Upper lobe of right lung (tissue), 1 donor: ENCODE data around the gene HDAC7. TPM values are rescaled to one million over a fixed set of nuclear protein-coding genes. Genes with fewer than 3 reads are reported as not detected.

Experiments used
- ATAC-seq: fragments of 200-7000 bp; cut with Tn5 transposase; one replicate; pipeline ENCODE4 v1.9.1; 2020; ENCODE audit warnings: mild to moderate bottlenecking, moderate library complexity
- DNase-seq: peaks from one replicate; pipeline ENCODE4 v3.0.0-alpha.2; 2020
- H3K27ac ChIP-seq: fragments of 200-600 bp; one replicate; pipeline ENCODE4 v1.8.0; 2022
- H3K27me3 ChIP-seq: fragments of 200-600 bp; one replicate; pipeline ENCODE4 v1.8.0; 2022; ENCODE audit warnings: mild to moderate bottlenecking
- H3K36me3 ChIP-seq: fragments of 200-600 bp; one replicate; pipeline ENCODE4 v1.8.0; 2022
- H3K4me1 ChIP-seq: fragments of 200-600 bp; one replicate; pipeline ENCODE4 v1.8.0; 2022
- H3K4me3 ChIP-seq: fragments of 200-600 bp; one replicate; pipeline ENCODE4 v1.8.0; 2022; ENCODE audit warnings: mild to moderate bottlenecking
- H3K9me3 ChIP-seq: fragments of 200-600 bp; one replicate; pipeline ENCODE4 v1.8.0; 2022
- intact Hi-C: fragments of 100-400 bp; cut with DNase I; formaldehyde crosslinking; loops from one replicate; pipeline ENCODE4 v1.11.0; 2022
- total RNA-seq: library from RNA; stranded (reverse); fragmentation: NEBNext Ultra II Directional; extraction: Animal tissue kit (Norgen Biotek cat#: 25700); gene quantifications from one replicate; pipeline ENCODE4 v1.2.1, GENCODE V29; 2021
- TF ChIP-seq, protein P1 (sequence below): fragments of 200-600 bp; IDR thresholded peaks from one replicate; pipeline ENCODE4 v1.8.0; 2022; ENCODE audit warnings: antibody characterized with exemption
- donor health status: DM: no; HTN: yes; CAD: no; lungs with severe emphysema.

The HDAC7 gene
- total RNA-seq, 1 donor from 2014 or later, result 135 TPM

DNA sequence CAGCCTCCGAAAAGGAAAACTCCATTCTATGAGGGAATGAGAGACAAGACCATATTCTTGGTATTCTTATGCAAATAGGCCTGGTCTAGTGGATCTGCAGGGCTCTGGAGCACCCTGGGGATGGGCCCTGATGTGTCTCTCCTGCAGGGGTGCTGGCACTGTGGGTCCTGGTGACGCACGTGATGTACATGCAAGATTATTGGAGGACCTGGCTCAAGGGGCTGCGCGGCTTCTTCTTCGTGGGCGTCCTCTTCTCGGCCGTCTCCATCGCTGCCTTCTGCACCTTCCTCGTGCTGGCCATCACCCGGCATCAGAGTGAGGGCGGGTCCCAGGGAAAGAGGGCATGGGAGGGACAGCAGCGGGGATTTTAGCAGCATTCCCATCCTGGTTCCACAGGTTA, 40.8 kb downstream of the HDAC7 start:
- intact Hi-C loops, result loop anchor here (5.0 kb wide), 1 partner anchor 62 kb away; no protein-coding TSS in a partner anchor
- DNase-seq, result peak; percentile 63

DNA sequence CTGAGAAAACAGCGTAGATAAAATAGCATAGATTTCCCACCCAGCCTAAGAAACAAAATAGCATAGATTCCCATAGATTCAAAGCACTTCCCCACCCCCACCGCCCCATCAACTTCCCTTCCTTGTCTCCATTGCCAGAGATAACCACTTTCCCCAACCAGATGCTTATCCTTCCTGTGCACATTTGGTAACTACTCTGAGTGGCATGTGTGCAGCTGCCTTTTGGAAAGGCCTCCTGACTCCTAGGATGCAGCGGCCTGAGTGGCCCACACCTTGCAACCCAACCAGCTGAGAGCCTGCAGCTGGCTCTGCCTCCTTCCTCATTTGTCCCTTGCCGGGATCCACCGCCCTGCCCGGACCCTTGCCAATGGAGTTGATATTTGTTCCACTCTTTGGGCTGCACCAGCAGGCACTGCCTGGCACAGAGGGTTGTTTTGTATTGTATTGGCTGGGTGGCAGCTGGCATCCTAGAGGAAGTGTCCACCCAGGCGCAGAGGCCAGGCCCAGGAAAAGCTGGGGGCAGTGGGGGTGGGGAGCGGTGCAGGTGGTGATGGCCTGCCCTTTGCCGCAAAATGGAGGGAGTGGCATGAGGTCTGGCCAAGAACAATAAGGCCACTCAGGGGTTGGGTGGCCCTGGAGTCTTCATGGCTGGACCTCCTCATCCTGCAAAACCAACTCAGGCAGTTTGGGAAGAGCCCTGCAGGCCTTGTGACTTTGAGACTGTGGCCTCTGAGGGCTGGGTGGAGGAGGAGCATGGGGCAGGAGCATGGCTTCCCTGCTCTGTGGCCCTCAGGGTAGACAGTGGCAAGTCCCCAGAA, 41.8 kb downstream of the HDAC7 start:
- intact Hi-C loops, result loop anchor here (5.0 kb wide), 1 partner anchor 61 kb away; no protein-coding TSS in a partner anchor

More for the DNA sequence above, 40.8 kb downstream of the HDAC7 start:
- TF ChIP-seq, protein P1, sequence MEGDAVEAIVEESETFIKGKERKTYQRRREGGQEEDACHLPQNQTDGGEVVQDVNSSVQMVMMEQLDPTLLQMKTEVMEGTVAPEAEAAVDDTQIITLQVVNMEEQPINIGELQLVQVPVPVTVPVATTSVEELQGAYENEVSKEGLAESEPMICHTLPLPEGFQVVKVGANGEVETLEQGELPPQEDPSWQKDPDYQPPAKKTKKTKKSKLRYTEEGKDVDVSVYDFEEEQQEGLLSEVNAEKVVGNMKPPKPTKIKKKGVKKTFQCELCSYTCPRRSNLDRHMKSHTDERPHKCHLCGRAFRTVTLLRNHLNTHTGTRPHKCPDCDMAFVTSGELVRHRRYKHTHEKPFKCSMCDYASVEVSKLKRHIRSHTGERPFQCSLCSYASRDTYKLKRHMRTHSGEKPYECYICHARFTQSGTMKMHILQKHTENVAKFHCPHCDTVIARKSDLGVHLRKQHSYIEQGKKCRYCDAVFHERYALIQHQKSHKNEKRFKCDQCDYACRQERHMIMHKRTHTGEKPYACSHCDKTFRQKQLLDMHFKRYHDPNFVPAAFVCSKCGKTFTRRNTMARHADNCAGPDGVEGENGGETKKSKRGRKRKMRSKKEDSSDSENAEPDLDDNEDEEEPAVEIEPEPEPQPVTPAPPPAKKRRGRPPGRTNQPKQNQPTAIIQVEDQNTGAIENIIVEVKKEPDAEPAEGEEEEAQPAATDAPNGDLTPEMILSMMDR, result no peak
- Histone ChIP-seq H3K4me3 (no peak overlapping the region), H3K9me3 (no peaks in the 10 kb centered on the region), H3K36me3 (peaks cover 25% of the 10 kb centered on the region), H3K4me1 (peaks cover 51% of the 10 kb centered on the region), H3K27ac (no peak overlapping the region), H3K27me3 (no peaks in the 10 kb centered on the region)
- no peak for ATAC-seq

DNA sequence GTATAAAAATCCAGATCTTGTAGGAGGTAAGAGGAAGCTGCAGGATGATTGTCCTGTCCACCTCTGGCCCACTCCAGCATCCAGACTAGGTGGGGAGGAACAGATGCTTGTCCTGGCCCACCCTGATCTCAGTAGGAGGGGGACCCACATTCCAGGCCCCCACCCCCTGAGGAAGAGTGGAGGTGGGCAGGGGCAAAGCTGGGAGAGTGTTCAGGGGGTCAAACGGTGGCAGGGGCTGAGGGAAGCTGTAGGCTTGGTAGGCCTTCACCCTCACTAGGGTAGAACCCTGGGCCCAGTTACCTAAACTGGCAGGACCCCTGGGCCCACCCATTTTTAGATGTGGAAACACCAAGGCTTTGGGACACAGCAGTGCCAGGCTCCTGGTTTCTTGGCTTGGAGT, 42.6 kb downstream of the HDAC7 start:
- ATAC-seq (no peak), DNase-seq (no peak)
- intact Hi-C loops, result loop anchor here (5.0 kb wide), 1 partner anchor 60 kb away; no protein-coding TSS in a partner anchor
- peaks cover 53% of the 10 kb centered on the region for H3K4me1 ChIP-seq
- H3K9me3 ChIP-seq, result no peaks in the 10 kb centered on the region
- peak overlapping the region; percentile 52 for H3K27ac ChIP-seq
- H3K4me3 ChIP-seq, result no peak overlapping the region
- no peaks in the 10 kb centered on the region for H3K27me3 ChIP-seq
- peaks cover 8% of the 10 kb centered on the region for H3K36me3 ChIP-seq
- TF ChIP-seq, protein P1, result no peak

More for the DNA sequence above, 41.8 kb downstream of the HDAC7 start:
- Histone ChIP-seq H3K4me1 (peaks cover 53% of the 10 kb centered on the region), H3K9me3 (no peaks in the 10 kb centered on the region), H3K4me3 (no peak overlapping the region), H3K27me3 (no peaks in the 10 kb centered on the region), H3K36me3 (peaks cover 16% of the 10 kb centered on the region), H3K27ac (no peak overlapping the region)
- peak; percentile 63 for DNase-seq
- TF ChIP-seq, protein P1, result no peak
- ATAC-seq, result no peak

DNA sequence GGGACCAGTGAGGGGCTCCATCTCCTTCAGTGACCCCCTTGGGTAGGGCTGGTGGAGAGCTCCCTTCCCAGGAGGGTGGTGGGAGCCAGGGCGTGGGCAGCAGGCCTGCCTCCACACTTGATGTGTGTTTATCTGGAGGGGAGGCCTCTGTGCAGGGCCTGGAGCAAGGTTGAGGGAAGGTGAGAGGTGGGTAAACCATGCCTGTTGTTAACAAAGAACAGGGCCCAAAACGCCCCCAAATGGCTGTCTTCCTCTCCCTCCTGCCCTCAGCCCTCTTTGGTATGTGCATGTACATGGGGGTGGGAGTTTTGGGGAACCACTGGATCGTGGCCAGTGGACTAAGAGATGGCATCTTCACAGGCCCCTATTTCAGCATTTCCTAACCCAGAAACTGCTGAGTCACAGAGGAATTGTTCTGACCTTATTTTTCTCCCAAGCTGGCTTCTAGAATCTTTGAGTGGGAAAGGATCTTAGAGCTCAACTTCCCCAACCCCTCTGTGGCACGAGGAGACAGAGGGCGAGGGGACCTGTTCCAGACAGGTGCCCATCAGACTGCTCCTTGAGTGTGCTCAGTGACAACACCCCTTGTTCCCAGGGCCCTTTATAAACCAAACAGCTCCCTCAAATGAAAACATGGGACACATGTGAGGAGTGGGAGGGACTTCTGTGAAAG, 43.1 kb downstream of the HDAC7 start:
- intact Hi-C loops, result loop anchor here (5.0 kb wide), 1 partner anchor 59 kb away; no protein-coding TSS in a partner anchor
- H3K27me3 ChIP-seq, result no peaks in the 10 kb centered on the region
- no peak for DNase-seq
- H3K4me1 ChIP-seq, result peaks cover 53% of the 10 kb centered on the region
- no peak for ATAC-seq
- no peak overlapping the region for H3K4me3 ChIP-seq
- H3K36me3 ChIP-seq, result peaks cover 3% of the 10 kb centered on the region
- TF ChIP-seq, protein P1, result no peak
- H3K27ac ChIP-seq, result peak overlapping the region; percentile 52
- no peaks in the 10 kb centered on the region for H3K9me3 ChIP-seq

DNA sequence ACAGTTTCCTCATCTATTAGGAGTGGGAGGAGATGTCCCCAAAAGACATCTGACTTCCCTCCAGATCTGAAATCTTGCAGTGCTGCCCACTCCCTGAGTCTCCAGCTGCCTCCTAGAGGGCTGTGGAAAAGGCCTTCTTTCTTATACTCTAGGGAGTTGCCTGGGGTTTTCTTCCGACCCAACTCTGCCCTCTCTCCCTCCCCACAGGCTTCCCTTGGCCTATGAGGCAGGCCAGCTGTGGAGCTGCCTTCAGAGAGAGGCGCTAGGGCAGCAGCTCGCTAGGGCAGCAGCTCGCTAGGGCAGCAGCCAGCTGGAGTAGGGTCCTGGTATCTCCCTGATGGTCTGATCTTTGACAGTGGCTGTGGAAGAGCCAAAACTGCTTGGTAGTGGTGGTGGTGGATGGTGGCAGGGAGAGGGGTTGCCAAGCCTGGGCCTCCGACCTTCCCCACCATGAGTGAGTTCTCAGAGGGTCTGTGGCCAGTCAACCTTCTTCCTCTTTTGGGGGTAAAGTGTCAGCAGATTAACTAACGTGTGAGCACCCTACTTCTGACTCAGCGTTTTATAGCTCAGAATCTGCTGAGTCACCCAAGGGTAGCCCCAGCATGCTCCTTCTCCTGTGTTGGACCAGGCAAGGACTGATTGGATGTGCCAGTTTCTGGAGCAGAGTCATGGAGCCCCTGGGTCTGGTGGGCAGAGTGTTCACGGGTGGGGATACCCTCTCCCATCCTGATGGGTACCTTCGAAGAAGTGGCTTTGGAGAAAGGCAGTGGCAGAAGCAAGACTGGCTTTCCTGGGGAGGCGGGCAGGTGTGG, 44.4 kb downstream of the HDAC7 start:
- ATAC-seq, result no peak
- peak overlapping the region; percentile 52 for H3K27ac ChIP-seq
- H3K4me1 ChIP-seq, result peaks cover 59% of the 10 kb centered on the region
- intact Hi-C loops, result loop anchor here (5.0 kb wide), 1 partner anchor 58 kb away; no protein-coding TSS in a partner anchor
- DNase-seq, result peak; percentile 66
- TF ChIP-seq, protein P1, result no peak
- H3K9me3 ChIP-seq, result no peaks in the 10 kb centered on the region
- no peaks in the 10 kb centered on the region for H3K36me3 ChIP-seq
- no peak overlapping the region for H3K4me3 ChIP-seq
- H3K27me3 ChIP-seq, result no peaks in the 10 kb centered on the region
